GM12891 (cell line): Measurements from ENCODE around the gene THSD4.

Experiments
- PAX5 ChIP-seq: IDR thresholded peaks from 2 replicates; pipeline ENCODE4 v1.6.1; 2011; ENCODE audit warnings: low read length, moderate library complexity, mild to moderate bottlenecking; ENCODE audit not compliant: insufficient read depth, severe bottlenecking
- POLR2A ChIP-seq: IDR thresholded peaks from 2 replicates; pipeline ENCODE4 v1.6.1; 2011; ENCODE audit warnings: low read depth, low read length, control low read depth
- POLR2AphosphoS5 ChIP-seq: IDR thresholded peaks from 2 replicates; pipeline ENCODE4 v1.6.1; 2011; ENCODE audit warnings: low read depth, low read length, control low read depth
- SPI1 ChIP-seq: IDR thresholded peaks from 2 replicates; pipeline ENCODE4 v1.6.1; 2011; ENCODE audit warnings: low read depth, low read length, control low read depth
- TAF1 ChIP-seq: IDR thresholded peaks from 2 replicates; pipeline ENCODE4 v1.6.1; 2011; ENCODE audit warnings: low read depth, low read length, control low read depth

DNA sequence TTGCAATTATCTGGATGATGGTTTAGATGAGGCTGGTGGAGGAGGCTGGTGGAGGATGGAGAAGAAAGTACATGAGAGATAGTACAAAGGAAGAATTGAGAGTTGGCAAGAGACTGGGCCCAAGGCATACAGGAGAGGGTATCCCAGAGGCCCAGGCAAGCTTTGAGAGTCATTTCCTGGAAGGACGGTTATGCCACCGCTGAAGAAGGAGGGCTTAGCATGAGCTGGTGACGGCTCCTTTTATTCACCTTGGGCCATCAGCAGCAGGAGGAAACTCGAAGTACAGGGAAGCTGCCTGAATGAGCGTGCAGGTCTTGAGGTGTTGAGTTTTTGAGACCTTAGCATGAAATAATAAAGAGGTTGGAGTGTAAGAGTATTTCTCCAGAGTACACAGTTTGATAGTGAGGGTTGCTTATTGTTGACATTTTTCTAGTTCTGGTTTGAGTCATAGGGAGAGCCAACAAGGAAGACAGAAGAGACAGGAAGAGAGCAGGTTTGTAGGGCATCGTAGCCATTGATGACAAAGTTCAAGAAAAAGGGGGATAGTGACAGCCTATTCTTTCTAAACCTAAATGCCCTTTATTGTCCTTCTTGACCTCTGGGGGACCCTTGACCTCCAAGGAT lies 13.8 kb downstream of the THSD4 start:
- TF ChIP-seq POLR2A (no peak), POLR2AphosphoS5 (no peak), TAF1 (no peak), PAX5 (no peak), SPI1 (no peak)
